Posterior vena cava (tissue), 2 donors: ENCODE results near the gene RASL10A. TPM values are rescaled to one million over a fixed set of nuclear protein-coding genes. Genes with fewer than 3 reads are reported as not detected.

ENCODE experiments used
- microRNA-seq, 2 donors: library from miRNA; unstranded; fragments of <30 nt; microRNA quantifications; one replicate each; pipeline ENCODE4 v1.2.0, GENCODE V29; 2020 to 2021; ENCODE audit warnings: borderline microRNAs expressed in 2 of 2
- total RNA-seq, 2 donors: library from RNA; stranded (reverse); fragmentation: NEBNext Ultra II Directional; extraction: Animal tissue kit (Norgen Biotek cat#: 25700); gene quantifications; one replicate each; pipeline ENCODE4 v1.2.1, GENCODE V29; 2021
- donor health status: DM: yes; HTN: yes; CAD: no.
- donor health status: DM: yes; HTN: yes; CAD: no.

The RASL10A gene
- total RNA-seq, 2 donors from 2014 or later: 0.71 to 1.9 TPM

Small RNAs within 50 kb of the gene (microRNA-seq; reads per million reads assigned to microRNA genes)
- gene MIR3653: 7.0 to 18.1 reads per million in 2 donors

Other genes with a start within 250 kb of the RASL10A start
- 10 to 100 TPM; 13.7 to 22.2 TPM for gene KREMEN1, start 242.7 kb downstream of the RASL10A start, total RNA-seq
- 1 to 10 TPM; 1.4 to 2.4 TPM for gene EMID1, start 109.8 kb downstream of the RASL10A start, total RNA-seq
- 10 to 100 TPM; 11.8 to 17.6 TPM for gene RHBDD3, start 47.7 kb downstream of the RASL10A start, total RNA-seq
- 100 to 1,000 TPM; 155 to 168 TPM for gene EWSR1, start 47.4 kb downstream of the RASL10A start, total RNA-seq
- gene GAS2L1, start 9.0 kb downstream of the RASL10A start, total RNA-seq: 10 to 100 TPM; 25.0 to 25.4 TPM
- gene AP1B1, start 72.9 kb upstream of the RASL10A start, total RNA-seq: 10 to 100 TPM; 53.7 to 63.0 TPM
- gene RFPL1, start 122.9 kb upstream of the RASL10A start, total RNA-seq: not detected
- under 1 TPM; 0.33 to 0.42 TPM for gene NEFH, start 164.5 kb upstream of the RASL10A start, total RNA-seq
- gene THOC5, start 238.1 kb upstream of the RASL10A start, total RNA-seq: 10 to 100 TPM; 33.9 to 35.7 TPM